ENCODE measurements around the gene TMEM129. TPM values are rescaled to one million over a fixed set of nuclear protein-coding genes. Genes with fewer than 3 reads are reported as not detected.
"Not testable (repeated sequence)": the region's sequence is repeated elsewhere in the genome, so short reads cannot be mapped to it uniquely, and the experiment has no call there.

TMEM129 gene
- total RNA-seq, 1 donor from 2014 or later, result 33.6 TPM

GRCh38 chr4:1701671-1702070 lies 19.5 kb downstream of the TMEM129 start:
- not testable (repeated sequence) for DNase-seq (ENCODE audit: low spot score)

- no peak for DNase-seq (ENCODE audit: low spot score)
These were observed 25.2 kb downstream of the TMEM129 start for GRCh38 chr4:1695913-1696312.

GRCh38 chr4:1693131-1693896 lies 27.8 kb downstream of the TMEM129 start:
- no peak for DNase-seq (ENCODE audit: low spot score)

GRCh38 chr4:1691737-1692373 lies 29.3 kb downstream of the TMEM129 start:
- no peak for DNase-seq (ENCODE audit: low spot score)

- DNase-seq (ENCODE audit: low spot score), result no peak
These were observed 30.4 kb downstream of the TMEM129 start for GRCh38 chr4:1690698-1691097.

GRCh38 chr4:1686440-1687036 lies 34.6 kb downstream of the TMEM129 start:
- DNase-seq (ENCODE audit: low spot score), result no peak

- no peak for DNase-seq (ENCODE audit: low spot score)
These were observed 35.6 kb downstream of the TMEM129 start for GRCh38 chr4:1685235-1686150.

GRCh38 chr4:1684506-1685234 lies 36.5 kb downstream of the TMEM129 start:
- peak; percentile 97 for DNase-seq (ENCODE audit: low spot score)

GRCh38 chr4:1683736-1684505 lies 37.2 kb downstream of the TMEM129 start, which contains the start of gene FAM53A:
FAM53A (minus strand) TSS chr4:1684313; CDS start chr4:1668741, 15,572 bp downstream.
- DNase-seq (ENCODE audit: low spot score), result no peak

GRCh38 chr4:1683261-1683735 lies 37.8 kb downstream of the TMEM129 start:
- no peak for DNase-seq (ENCODE audit: low spot score)

- DNase-seq (ENCODE audit: low spot score), result no peak
These were observed 38.3 kb downstream of the TMEM129 start for GRCh38 chr4:1682860-1683259.

GRCh38 chr4:1678244-1678643 lies 42.9 kb downstream of the TMEM129 start:
- no peak for DNase-seq (ENCODE audit: low spot score)

- no peak for DNase-seq (ENCODE audit: low spot score)
These were observed 44.3 kb downstream of the TMEM129 start for GRCh38 chr4:1676605-1677525.

GRCh38 chr4:1675802-1676137 lies 45.4 kb downstream of the TMEM129 start:
- DNase-seq (ENCODE audit: low spot score), result no peak

- DNase-seq (ENCODE audit: low spot score), result no peak
These were observed 45.9 kb downstream of the TMEM129 start for GRCh38 chr4:1675136-1675801.

GRCh38 chr4:1674682-1675081 lies 46.4 kb downstream of the TMEM129 start:
- DNase-seq (ENCODE audit: low spot score), result no peak

GRCh38 chr4:1673671-1674070 lies 47.5 kb downstream of the TMEM129 start:
- DNase-seq (ENCODE audit: low spot score), result no peak

GRCh38 chr4:1671011-1671410 lies 50.1 kb downstream of the TMEM129 start:
- not testable (repeated sequence) for DNase-seq (ENCODE audit: low spot score)
